Renal cortical epithelial cell (primary cell): Measurements from ENCODE around the gene ELOVL5. TPM values are rescaled to one million over a fixed set of nuclear protein-coding genes. Genes with fewer than 3 reads are reported as not detected.
"Not testable (repeated sequence)": the region's sequence is repeated elsewhere in the genome, so short reads cannot be mapped to it uniquely, and the experiment has no call there.

Experiments used
- DNase-seq: peaks from one replicate; pipeline ENCODE4 v3.0.0-alpha.2; 2011; ENCODE audit warnings: low read depth
- total RNA-seq: library from RNA; depleted of rRNA; stranded (reverse); fragments of >200 nt; gene quantifications from 2 replicates; pipeline ENCODE4 v1.2.3, GENCODE V29; 2014

ELOVL5 gene
- total RNA-seq, 1 donor from 2014 or later, result 92.8 TPM

DNA sequence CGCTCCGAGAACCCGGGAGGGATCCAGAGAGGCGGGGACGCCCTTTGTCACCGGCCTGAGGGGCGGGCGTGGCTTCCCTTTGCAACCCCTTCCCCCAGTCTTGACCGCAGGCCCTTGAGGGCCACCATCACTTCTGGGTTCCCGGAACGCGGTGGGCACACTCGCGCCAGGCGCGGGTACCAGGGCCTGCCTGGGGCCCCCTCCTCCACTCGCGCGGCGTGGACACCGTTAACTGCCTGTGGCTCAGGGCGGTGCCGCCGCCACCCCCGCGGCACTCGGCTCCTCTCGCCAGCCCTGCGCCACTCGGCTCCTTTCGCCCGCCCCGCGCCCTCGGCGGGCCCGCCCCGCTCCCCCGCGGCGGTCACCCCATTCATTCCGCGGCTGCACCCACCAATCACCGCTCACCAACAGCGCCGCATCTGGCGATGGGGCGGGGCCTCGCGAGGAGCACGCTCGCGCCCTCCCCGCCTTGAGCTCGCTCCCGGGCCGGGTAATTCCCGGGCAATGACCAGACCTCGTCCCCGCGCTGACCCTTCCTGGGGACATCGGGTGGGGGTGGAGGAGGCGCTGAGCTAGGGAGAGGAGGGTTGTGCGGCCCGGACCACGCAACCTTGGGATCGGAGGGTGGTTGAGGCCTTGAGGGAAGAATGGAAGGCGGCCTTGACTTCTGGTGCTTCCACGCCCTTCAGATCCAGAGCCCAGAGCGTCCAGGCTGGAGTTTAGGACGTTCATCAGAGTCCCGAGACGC, 10.5 kb upstream of the ELOVL5 start:
- peak; percentile 85 for DNase-seq

DNA sequence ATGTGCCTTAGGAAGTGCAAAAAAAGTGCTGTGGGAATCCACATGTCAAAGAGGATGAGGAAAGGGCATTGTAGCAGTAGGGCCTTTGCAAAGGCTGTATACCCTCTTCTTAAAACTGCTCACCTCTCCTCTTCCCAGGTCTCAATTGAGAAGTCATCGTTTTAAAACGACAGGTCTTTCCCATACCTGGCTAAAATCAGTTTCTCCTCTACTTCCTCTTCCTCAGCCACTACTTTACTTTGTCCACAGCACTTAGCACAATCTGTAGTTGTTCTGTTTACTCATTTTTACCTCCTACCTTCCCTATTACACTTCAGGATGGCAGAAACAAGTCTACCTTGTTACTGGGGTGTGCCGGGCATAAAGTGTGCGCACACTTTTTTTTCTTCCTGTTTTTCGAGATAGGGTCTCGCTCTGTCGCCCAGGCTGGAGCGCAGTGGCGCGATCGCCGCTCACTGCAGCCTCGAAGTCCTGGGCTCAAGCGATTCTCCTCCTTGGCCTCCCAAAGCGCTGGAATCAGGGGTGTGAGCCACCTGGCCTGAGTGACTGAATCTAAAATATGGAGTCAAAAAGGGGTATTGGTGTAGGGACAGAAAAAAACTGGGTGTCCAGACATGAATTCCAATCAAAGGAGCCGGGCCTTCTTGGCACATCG, 9.8 kb upstream of the ELOVL5 start:
- peak; percentile 46 for DNase-seq

DNA sequence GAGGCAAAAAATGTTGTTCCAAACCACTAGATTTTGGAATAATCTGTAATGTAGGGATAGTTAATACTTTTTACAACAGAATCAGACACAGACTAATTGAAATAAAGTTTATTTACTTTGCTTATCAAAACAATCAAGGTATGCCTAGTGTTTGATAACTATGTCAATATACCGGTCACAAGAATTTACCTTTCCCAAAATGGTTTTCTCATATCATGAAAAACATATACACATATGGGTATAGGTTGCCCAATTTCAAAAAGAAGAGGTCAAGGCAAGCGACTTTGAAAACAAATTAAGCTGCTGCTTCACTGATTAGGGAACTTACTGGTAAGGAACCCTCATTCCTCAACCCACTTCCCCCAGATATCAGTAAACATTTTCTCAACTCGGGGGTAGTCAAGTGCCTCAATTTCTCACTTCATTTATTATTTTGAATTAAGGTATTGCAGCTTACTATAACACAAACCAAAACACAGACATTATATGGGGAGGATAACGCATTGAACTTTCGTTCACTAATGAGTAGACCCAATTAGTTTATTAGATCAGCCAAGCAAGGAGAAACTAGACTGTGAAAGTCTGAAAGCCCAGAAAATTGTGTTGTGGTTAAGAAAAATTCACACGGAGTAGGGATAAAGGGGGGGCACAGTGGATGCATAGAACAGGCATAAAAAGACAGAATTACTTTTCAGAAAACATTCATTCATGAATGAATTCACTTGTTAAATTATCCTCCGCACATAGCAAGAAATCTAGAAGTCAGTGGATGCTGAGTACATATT, 9.0 kb upstream of the ELOVL5 start:
- no peak for DNase-seq

DNA sequence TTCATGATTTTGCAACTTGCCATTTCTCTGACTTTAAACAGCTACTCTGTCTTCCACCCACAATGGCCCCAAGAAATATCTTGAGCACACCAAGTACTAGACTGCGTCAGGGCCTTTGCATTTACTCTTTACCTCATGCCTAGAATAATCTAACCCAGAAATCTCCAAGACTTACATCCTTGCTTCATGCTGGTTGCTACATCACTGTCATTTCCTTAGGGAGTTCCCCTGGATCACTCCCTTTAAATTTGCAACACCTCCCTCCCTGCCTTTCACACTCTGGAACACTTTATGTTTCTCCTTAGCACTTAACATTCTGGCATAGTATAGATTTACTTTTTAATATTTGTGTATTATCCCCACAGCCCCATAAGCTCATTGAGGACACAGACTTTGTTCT, 4.9 kb upstream of the ELOVL5 start:
- no peak for DNase-seq

DNA sequence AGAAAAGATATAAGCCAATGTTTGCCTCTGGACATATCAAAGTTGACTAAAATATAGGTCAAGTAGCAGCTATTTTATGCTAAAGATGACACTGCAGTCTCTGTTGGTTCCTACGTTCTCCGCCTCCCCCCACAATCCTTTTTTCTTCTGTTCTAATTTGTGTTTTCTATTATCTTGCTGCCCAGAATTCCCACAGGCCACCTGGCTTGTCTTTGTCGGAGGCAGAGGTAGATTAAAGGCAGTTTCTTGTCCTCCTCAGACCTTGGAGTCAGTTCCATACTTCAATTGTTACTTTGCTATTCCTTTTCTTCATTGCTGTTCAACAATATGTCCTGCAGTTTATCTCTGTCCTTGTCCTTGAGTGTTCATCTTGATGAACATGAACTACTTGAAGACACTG, 3.6 kb upstream of the ELOVL5 start:
- no peak for DNase-seq

DNA sequence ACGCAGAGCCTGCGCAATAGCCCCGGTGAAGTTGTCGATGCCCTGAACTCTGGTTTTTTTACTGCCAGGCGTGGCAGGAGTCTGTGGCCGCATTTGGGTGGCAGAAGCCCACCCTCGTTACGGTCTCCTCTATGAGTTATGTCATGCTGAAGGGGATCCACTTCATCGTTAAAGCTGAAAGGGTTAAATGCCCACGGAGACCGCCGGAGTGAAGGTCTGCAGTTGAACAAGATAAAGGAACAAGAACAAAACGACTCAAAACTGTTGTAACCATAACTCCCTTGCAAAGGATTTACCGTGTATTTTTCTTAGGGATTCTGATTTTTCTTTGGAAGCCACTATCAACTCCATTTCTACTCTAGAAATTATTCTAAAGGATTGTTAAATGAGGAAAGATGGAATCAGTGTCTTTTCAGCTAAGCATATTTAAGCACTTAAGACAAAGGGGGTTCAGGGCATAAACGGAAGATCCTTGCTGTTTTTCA, 501 bp upstream of the ELOVL5 start:
- DNase-seq, result no peak

DNA sequence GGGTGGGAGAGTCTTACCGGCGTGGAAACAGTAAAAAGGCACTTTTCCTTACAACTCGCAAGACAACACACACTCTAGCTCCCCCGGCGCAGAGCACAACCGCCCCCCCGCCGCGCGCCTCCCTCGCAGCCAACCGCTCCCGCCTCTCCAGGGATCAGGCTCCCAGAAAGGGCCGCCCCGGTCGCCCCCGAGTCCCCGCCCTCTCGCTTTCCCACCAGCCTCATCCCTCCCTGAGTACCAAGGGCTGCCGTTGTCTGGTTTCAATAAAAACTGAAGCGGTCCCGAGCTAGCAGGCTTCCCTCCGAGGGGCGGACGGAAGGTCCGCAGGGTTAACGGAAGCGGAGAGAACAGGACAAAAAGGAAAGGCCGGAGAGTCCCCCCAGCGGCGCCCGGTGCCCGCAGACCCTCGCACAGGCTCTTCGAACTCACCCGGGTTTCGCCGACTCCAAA, 804 bp downstream of the ELOVL5 start:
- no peak for DNase-seq

DNA sequence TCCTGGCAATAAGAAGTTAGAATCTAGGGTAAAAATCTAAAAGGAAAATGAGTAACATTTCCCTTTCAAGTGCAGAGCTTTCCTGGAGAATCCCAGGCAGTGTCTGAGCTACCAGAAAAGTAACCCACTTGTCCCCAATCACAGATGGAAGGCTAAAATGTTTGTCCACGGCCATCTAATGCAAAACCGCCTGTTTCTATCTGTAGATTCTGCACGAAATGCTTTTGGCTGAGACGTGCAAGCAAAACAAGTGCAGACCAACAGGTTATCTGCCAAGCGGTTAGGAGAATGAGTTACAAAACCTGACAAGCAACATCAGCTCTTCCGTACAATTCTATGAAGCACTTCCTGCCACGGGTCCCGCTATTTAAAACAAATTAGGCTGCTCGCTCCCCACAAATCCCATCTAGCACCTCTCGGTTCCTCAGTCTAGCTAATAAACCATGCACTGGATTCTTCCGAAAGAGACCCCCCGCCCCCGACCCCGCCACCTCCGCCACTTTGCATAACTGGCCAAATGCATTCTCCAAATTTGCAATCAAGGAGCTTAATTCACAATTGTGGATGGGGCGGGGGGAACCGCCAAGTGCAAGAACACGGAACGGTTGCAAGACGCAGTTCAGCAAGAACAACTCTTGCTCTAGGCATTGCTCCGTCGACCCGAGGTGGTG, 1.4 kb downstream of the ELOVL5 start:
- DNase-seq, result peak; percentile 44

DNA sequence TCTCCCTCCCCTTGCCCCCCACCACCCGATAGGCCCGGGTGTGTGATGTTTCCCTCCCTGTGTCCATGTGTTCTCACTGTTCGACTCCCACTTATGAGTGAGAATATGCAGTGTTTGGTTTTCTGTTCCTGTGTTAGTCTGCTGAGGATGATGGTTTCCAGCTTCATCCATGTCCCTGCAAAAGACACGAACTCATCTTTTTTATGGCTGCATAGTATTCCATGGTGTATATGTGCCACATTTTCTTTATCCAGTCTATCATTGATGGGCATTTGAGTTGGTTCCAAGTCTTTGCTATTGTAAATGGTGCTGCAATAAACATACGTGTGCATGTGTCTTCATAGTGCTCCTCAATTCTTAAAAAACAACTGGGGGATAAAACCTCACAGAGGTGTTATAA, 2.7 kb downstream of the ELOVL5 start:
- not testable (repeated sequence) for DNase-seq

DNA sequence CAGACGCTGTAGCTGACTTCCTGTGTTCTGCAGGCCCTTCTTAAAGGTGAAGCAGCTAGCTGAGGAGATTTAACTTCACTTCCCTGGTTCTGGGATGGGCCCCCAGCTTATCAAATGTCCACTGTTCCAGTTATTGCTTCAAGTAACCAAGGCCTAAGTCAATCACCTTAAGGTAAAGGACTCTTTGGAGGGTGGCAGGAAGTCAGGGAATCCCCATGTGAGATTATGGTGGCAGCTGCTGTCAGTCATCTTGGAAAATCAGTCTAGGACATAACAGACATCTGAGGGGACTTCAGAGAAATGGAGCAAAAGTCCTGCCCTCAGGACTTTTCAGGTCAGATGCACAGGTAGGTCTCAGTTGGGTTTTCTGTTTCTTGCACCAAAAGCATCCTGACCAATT, 3.8 kb downstream of the ELOVL5 start:
- no peak for DNase-seq

DNA sequence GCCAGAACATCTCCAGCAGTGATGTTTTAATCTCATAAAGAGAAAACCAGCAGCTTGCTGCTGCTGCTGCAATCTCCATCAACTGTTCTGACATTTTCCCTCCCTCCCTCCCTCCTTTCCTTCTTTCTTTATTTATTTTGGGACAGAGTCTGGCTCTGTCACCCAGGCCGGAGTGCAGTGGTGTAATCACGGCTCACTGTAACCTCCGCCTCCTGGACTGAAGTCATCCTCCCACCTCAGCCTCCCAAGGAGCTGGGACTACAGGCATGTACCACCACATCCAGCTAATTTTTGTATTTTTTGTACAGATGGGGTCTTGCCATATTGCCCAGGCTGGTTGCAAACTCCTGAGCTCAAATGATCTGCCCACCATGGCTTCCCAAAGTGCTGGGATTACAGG, 5.7 kb downstream of the ELOVL5 start:
- DNase-seq, result no peak

DNA sequence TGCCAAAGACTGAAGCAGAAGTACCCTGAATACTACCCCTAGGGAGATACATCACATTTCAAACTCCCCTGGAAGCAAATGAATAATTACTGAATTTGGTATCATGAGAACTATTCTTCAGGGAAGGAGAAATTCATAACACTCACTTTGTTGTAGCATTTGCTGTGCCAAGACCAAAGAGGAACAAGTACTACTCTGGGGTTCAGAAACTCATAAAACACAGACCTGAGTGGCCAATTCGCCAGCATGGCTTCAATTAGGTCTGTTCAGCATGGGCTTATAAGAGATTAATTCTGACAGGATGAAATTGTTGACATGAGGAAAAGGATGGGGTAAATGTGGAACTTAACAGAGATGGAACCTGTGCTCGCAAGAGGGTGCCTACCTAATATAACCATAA, 6.5 kb downstream of the ELOVL5 start:
- DNase-seq, result no peak

DNA sequence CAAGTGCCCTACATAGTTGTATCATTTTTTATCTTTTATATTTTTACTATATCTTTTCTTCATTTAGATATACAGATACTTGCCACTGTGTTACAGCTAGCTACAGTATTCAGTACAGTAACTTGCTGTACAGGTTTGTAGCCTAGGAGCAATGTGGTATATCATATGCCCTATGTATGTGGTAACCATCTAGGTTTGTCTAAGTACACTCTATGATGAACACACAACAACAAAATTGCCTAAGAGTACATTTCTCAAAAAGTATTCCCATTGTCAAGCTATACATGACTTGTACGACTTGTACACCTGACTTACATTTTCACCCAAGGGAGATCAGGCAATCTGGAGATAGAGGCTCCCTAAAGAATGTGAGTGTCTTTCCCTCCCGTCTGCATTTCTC, 8.2 kb downstream of the ELOVL5 start:
- no peak for DNase-seq

DNA sequence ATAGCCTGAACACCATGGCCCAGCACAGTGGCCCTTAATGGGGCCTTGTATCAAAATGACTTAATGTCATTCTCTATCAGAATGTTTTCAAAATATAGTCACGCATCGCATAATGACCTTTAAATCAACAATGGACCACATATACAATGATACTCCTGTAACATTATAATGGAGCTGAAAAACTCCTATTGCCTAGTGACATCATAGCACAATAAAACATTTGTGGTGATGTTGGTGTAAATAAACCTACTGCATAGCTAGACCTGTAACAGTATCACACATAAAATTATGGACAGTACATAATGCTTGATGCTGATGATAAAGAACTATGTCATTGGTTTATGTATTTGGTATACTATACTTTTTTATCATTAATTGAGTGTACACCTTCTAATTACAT, 9.3 kb downstream of the ELOVL5 start:
- DNase-seq, result no peak

DNA sequence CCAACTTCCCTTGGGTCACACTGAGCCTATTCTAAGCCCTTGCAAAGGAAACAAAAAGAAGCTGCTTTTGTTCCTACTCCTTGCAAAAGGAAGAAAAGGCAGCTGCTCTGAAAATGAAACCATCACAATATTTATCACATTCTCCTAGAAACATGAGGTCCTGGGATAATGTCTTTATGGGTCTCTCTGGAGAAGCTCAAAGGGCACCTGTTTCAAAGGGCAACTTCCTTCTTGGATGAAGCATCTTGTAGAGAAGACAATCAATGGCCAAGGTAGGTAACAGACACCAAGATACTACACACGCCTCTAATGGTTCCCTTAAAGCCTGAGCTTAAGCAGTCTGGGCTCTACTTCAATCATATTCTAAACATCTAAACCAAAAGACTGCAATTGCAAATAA, 10.4 kb downstream of the ELOVL5 start:
- DNase-seq, result no peak

DNA sequence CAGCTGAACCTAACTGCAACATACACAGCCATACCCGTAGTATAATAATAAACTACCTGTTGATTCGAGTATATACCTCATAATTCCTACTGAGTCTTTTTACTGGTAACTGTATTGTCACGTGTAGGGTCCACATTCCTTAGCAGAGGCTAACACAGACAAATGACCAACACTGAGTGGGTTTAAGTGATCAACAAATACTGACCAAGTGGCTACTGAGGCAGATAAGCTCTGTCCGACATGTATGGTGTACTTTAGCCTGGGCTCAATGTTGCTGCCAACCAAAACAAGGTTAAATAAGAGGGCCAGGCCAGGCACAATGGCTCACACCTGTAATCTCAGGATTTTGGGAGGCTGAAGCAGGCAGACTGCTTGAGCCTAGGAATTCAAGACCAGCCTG, 12.7 kb downstream of the ELOVL5 start:
- DNase-seq, result no peak

DNA sequence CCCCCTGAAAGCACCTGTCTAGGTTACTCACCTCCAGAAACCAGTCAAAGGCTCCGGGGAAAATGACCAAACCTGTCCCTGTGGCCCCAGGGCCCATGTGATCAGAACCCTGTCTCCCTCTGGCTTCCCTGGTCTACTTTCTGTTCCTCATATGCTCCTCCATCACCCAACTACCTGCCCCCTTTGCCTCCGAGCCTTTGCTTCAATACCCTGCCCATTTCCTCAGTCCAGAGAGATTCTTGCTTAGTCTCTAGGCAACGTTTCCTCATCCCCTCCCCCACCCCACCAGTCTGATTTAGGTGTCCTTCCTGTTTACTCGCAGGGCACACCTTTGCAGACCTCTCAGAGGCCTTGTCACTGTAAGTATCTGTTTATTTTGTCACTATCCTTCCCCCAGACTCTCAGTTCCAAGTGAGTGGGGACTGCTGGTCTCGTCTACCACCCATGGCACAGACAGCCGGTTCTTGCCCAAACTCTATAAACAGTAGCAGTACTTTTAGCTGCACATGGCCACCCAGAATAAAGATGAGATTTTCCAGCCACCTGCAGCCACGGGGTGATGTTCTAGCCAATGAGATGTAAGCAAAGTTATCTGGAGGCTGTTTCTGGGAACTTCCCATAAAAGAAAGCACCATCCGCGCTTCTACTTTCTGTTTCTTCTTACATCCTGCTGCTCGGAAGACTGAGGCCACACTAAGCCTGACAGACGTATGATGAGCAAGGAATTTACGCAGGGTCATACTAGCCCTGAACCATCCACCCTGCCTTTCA, 13.3 kb downstream of the ELOVL5 start:
- no peak for DNase-seq

DNA sequence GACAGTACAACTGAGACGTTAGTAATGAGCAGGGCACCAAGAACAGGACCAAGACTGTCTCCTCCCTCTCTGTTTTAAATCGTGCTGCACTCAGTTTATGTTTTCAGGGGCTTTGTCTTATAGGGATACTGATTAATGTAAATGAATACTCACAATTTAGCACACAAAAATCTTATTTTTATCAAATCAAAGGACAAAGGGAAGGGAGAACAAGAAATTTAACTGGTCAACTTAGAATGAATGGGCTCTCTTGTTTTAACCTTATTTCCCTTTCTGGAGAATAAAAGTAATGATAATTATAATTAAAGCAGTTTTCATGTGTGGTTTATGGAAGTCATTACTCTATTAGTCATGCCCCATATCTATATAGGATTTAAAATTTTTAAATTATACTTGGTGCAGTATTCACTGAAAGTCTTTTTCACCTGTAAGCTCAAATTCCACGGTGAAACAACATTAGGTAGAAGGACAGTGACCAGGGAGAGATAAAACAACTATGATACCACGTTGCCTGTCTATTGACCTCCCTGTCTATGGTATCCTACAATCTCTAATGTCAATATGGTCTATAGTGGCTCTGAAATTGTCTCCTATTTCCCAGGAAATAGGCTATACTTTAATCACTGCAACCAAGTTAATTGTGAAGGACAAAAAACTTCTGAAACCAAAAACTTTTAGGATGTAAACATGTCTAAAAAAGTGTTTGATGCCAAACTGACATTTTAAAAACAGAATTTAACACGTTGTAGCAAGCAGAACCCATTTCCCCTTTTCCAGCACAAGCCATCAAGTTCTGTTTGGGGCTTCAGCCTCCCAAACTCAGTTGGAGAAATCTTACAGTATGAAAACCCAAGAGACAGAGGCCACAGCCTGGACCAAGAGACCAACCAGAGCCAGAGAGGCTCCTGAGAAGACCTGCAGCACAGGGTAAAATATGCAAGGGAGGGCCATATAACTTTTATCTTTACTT, 15.0 kb downstream of the ELOVL5 start:
- DNase-seq, result no peak

DNA sequence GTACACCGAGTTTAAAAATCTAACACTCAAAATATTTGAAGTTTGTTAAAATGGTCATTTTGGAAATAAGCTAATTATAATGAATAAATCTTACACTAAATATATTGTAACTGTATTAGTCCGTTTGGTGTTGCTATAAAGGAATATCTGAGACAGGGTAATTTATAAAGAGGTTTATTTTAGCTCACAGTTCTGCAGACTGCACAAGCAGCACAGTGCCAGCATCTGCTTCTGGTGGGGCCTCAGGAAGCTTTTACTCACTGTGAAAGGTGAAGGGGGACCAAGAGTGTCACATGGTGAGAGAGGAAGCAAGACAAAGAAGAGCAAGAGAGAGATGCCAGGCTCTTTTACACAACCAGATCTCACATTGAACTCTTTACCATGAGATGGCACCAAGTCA, 17.1 kb downstream of the ELOVL5 start:
- no peak for DNase-seq

DNA sequence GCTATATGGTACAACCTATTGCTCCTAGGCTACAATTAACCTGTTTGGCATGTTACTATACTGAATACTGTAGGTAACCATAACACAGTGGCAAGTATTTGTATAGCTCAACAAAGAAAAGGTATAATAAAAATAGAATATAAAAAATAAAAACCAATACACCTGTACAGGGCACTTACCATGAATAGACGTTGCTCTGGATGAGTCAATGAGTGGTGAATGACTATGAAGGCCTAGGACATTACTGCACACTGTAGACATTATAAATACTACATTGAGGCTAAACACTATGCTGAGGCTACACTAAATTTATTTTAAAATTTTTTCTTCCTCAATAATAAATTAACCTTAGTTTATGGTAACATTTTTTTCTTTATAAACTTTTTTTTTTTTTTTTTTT, 18.6 kb downstream of the ELOVL5 start:
- DNase-seq, result no peak
